ENCODE results near the gene GRAMD1B.

GRAMD1B gene

DNA sequence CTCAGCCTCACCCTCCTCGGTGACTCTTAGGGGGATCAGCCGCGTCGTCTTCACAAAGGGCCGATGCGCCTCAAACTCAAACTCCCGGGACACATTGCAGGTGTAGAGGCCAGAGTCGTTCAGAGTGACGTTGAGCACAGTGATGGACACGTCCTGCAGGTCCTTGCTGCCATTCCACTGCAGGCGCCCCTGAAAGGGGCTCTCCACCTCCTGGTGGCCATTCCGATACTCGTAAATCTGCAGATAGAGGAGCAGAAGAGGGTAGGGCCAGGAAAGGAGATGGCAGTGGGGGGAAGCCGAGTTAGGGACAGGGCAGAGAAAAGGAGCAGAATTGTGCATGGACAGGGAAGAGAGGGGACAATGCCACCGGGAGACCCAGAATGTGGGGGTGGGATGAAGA lies 212.4 kb downstream of the GRAMD1B start:
- ChIA-PET POLR2A (no interaction called here), CTCF (interaction anchor here (1.5 to 12.9 kb wide), 4 partner anchors 10 to 67 kb away, joined by 3 to 305 read pairs (median 8); no protein-coding TSS in a partner anchor)
- TF ChIP-seq, protein P1, sequence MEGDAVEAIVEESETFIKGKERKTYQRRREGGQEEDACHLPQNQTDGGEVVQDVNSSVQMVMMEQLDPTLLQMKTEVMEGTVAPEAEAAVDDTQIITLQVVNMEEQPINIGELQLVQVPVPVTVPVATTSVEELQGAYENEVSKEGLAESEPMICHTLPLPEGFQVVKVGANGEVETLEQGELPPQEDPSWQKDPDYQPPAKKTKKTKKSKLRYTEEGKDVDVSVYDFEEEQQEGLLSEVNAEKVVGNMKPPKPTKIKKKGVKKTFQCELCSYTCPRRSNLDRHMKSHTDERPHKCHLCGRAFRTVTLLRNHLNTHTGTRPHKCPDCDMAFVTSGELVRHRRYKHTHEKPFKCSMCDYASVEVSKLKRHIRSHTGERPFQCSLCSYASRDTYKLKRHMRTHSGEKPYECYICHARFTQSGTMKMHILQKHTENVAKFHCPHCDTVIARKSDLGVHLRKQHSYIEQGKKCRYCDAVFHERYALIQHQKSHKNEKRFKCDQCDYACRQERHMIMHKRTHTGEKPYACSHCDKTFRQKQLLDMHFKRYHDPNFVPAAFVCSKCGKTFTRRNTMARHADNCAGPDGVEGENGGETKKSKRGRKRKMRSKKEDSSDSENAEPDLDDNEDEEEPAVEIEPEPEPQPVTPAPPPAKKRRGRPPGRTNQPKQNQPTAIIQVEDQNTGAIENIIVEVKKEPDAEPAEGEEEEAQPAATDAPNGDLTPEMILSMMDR (IDR thresholded peaks at IDR 0.05; ENCODE audit: insufficient read depth, low read length, missing control alignments), result no peak
- no peak overlapping the region for H3K4me3 ChIP-seq (ENCODE audit: low read depth, low read length)
- no peak for DNase-seq (ENCODE audit: low read depth, low spot score)

DNA sequence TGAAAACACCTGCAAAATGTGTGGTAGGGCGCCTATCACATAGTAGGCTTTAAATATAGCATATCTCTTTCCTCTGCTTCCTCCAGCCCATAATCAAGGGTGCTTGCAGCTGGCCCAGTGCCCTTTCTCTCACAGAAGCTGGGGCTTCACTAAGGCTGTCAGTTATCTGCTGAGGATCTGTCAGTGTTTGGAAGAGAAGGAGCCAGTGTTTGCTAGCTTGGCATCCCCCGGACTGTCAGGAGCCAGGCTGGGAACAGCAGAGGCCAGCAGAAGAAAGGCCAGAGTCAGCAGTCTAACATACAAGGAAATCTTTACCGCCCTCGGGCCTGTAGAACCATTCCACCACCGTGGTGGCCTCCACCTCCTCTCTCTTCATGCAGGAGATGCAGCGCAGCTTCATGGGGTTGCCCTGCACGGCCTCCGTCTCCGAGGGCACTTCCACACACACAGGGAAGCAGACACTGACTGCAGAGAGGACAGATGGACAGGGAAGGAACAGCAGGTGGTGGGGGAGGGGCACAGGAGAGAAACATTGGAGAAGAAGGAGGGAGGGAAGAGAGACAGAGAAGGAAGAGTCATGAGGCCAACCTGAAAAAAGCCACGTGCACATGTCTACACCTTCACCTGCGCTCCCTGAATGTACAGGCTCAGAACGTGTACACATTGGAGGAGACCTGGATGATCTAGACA lies 215.4 kb downstream of the GRAMD1B start:
- no peak for DNase-seq (ENCODE audit: low read depth, low spot score)
- CTCF ChIA-PET, result interaction anchor here (3.1 to 12.9 kb wide), 2 partner anchors 9 to 64 kb away, joined by 13 to 305 read pairs; partner anchors contain the start of gene SCN3B
- H3K4me3 ChIP-seq (ENCODE audit: low read depth, low read length), result no peak overlapping the region
- TF ChIP-seq, protein P1 (IDR thresholded peaks at IDR 0.05; ENCODE audit: insufficient read depth, low read length, missing control alignments), result no peak
- POLR2A ChIA-PET, result no interaction called here

DNA sequence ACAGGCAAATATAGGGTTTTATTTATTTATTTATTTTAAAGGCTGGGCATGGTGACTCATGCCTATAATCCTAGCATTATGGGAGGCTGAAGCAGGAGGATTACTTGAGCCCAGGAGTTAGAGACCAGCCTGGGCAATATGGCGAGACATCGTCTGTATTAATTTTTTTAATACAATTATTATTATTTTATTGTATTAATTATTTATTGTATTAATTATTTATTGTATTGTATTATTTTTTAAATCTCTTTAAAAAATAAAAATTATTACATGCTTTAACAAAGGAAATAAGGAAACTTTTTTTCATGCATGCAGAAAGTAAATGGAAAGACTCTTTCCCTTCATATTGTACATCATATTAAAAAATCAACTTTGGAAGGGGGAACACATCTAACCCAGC lies 220.8 kb downstream of the GRAMD1B start:
- ChIA-PET POLR2A (no interaction called here), CTCF (interaction anchor here (1.8 to 1.9 kb wide), 2 partner anchors 11 to 60 kb away, joined by 8 to 10 read pairs; no protein-coding TSS in a partner anchor)

DNA sequence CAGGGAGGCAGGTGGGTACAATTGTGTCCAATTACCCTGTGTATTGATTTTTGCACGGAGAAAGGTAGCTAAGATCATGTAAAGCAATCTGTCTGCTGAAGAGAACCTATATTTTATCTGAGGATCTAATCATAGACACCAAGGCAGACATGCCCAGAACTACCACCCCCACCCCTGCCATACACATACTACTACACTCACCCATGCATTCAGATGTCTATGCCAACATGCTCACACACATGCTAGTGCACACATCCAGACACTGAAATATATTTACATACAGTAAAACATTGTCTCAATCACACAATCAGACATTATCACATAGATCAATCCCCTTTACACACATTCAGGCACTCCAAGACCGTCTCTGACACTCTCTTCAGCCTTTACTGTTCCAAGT lies 222.5 kb downstream of the GRAMD1B start:
- TF ChIP-seq, protein P1 (IDR thresholded peaks at IDR 0.05; ENCODE audit: insufficient read depth, low read length, missing control alignments), result no peak
- ChIA-PET POLR2A (interaction anchor here (0.6 kb wide), 1 partner anchor 1682 kb away, joined by 3 read pairs; no protein-coding TSS in a partner anchor), CTCF (interaction anchor here (0.9 to 3.3 kb wide), 5 partner anchors 8 to 58 kb away, joined by 3 to 13 read pairs (median 7); no protein-coding TSS in a partner anchor)
- DNase-seq (ENCODE audit: low read depth, low spot score), result no peak
- no peak overlapping the region for H3K4me3 ChIP-seq (ENCODE audit: low read depth, low read length)

More for the DNA sequence above, 220.8 kb downstream of the GRAMD1B start:
- H3K4me3 ChIP-seq (ENCODE audit: low read depth, low read length), result no peak overlapping the region
- TF ChIP-seq, protein P1 (IDR thresholded peaks at IDR 0.05; ENCODE audit: insufficient read depth, low read length, missing control alignments), result no peak
- DNase-seq (ENCODE audit: low read depth, low spot score), result no peak

DNA sequence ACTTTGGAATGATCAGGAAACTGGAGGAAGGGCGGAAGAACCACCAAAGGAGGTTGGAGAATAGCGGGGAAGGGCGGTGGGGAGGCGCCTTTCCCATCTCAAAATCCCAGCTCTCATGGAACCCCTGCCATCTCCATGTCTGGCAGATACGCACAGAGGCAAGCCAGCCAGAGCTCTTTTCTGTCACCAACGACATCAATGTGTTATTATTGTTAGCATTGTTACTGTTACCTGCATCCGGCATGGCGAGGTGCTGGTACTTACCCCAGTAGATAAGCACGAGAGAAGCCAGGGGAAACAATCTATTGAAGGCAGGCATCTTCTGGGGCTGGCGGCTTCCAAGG lies 223.4 kb downstream of the GRAMD1B start:
- CTCF ChIA-PET, result interaction anchor here (1.9 to 5.2 kb wide), 4 partner anchors 9 to 58 kb away, joined by 7 to 27 read pairs (median 10); no protein-coding TSS in a partner anchor
- H3K4me3 ChIP-seq (ENCODE audit: low read depth, low read length), result no peak overlapping the region
- POLR2A ChIA-PET, result no interaction called here
- TF ChIP-seq, protein P1 (IDR thresholded peaks at IDR 0.05; ENCODE audit: insufficient read depth, low read length, missing control alignments), result no peak
- DNase-seq (ENCODE audit: low read depth, low spot score), result no peak

DNA sequence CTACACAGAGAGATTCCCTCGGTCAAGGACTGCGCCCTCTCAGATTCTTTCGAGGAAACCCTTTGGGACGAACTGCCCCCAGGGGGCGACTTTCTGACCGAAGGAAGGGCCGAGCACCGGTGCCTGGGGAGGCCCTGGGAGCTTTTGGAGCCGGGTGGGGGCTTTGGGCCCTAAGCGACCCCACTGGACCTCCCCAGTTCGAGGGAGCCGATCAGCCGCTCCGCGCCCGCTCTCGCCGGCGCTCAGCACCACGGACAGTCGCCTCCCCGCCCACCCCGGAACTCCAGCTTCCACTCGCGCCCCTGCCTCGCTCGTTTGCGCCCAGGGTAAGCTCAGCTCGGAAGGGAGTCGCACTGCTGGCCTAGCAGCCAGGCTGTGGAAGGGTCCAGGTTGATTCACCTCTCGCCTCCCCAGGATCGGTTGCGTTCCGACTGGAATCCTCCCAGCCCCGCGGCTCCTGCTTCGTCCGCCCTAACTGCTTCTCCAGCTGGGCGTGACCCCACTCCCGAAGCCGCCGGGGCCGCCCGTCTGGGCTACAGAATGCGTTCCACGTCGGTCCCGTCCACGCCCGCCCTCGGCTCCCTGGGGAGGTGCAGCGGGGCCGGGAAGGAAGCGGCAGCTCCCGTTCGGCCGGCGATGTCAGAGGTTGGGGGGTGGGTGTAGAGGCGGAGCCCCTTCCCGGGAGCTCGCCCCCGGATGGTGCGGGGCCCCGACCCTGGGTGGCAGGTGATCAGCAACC lies 223.9 kb downstream of the GRAMD1B start:
- peak overlapping the region; percentile 62 for H3K4me3 ChIP-seq (ENCODE audit: low read depth, low read length)
- DNase-seq (ENCODE audit: low read depth, low spot score), result no peak
- TF ChIP-seq, protein P1 (IDR thresholded peaks at IDR 0.05; ENCODE audit: insufficient read depth, low read length, missing control alignments), result no peak
- POLR2A ChIA-PET, result no interaction called here
- CTCF ChIA-PET, result interaction anchor here (1.2 to 5.2 kb wide), 5 partner anchors 10 to 87 kb away, joined by 3 to 27 read pairs (median 7); no protein-coding TSS in a partner anchor

Data from AG04449 (cell line).